ENCODE results near the gene PIAS3.
"Not testable (repeated sequence)": the region's sequence is repeated elsewhere in the genome, so short reads cannot be mapped to it uniquely, and the experiment has no call there.

The PIAS3 gene

DNA sequence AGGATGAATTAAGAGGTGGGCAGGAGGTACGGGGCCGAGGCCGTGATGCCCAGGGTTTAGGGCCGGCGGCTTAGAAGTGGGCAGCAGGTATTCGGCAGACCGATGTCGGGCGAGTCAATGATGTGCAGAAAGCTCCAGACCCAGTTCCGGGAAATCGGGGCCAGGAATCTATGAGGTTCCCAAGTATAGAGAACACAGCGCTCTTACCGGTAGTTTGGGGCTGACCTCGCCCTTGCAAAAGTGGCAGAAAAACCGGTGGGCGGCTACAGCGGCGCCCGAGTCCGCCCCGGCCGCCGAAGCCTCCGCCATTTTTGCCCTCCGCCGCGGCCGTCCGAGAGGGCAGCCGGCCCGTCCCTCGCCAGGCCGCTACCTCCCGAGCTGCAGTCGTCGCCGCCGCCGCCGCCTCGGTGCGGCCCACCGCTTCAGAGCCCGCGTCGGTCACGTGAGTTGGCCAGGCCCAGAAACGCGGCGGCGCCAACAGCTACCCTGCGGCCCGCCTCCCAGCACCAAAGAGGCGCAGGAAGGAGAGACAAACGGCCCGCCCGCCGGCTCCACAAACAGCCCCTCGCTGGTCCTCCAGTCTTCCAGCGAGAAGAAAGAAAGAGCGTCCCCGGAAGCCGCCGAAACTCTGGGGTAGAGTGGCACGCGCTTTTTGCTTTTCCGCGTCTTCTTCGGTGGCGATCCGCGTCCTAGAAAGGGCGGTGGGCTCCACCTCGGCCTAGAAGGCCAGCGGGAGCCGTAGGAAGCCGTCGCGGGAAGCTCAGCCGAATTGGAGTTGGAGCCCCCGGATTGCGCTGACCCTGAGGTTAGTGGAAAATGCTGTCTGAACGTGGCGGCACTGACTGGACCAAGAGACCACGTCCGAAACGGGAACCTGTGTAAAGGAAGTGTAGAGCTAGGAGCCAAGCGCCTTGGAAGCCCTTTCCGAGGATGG lies 35.0 kb downstream of the PIAS3 start, which contains the start of the genes POLR3C and RNF115:
POLR3C (plus strand) TSS at position 636 of the 934 bp plus-strand sequence. CDS start 1,577 bp downstream, outside the sequence.
RNF115 (minus strand) TSS at position 531 of the 934 bp plus-strand sequence; CDS start at position 309, 222 bp downstream.
- ATAC-seq (peak; percentile 69), DNase-seq (peak; percentile 85)

DNA sequence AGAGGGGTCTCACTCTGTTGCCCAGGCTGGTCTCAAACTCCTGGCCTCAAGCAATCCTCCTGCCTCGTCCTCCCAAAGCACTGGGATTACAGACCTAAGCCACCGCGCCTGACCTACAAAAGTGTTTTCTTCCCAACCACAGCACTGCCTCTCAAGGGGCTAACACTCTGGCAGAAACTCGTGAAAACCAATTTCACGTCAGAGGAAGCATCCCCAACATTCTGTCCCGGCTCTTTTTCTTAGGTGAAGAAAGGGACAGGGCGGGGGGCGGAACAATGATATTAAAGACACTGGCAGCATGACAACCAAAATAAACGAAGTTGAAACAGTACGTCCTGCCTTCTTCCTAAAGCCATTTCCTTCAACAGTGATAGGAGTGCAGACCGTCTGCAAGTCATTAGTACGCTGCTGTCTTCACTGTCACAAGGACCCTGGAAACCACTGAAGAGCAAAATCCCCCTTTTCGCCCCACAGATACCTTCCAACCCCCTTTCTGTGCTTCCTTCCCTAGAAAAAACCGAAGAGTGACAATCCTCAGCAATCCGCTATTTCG lies 36.0 kb downstream of the PIAS3 start:
- not testable (repeated sequence) for DNase-seq
- peak; percentile 16 for ATAC-seq

DNA sequence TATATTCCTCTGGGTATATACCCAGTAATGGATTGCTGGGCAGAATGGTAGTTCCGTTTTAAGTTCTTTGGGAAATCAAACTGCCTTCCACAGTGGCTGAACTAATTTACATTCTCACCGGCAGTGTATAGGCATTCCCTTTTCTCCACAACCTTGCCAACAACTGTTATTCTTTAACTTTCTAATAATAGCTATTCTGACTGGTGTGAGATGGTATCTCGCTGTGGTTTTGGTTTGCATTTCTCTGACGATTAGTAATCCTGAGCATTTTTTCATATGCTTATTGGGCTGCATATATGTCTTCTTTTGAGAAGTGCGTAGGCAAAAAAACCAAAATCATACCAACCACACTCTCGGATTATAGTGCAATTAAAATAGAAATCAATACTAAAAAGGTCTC lies 40.8 kb downstream of the PIAS3 start:
- ATAC-seq: peak; percentile 66
- not testable (repeated sequence) for DNase-seq

DNA sequence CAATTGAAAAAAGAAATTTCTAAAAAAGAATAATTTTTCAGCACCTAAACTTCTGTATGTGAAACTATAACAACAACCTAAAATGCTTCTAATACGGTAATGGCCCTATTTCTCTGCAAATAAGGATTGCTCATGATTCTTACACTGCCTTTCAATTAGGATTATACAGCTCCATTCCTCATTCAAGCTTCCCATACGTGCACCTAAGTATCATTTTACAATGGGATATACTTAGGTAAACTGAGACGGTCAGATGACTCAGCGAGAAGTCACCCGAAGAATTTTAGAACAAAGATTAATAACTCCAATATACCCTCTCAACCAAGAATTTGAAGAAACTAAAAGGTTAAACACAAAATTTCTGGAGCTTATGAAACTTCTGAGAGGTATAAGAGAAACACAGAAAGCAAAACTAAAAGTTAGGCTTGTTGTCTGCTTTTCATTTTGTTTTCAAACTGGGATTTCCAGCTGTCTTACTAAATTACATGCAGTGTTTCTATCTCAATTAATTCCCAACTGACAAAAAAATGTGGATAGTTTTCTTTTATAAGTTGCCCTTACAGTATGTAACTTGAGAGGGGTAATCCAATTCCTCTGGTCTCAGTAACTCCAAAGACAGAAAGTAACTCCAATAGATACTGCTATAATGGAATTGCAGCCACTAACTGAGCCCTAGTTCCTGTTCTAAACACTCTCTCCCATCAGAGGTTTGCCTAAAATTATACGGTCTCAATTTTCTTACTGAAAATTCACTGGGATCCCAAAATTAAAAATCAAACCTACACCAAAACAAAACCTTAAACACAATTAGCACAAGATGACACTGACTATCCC lies 45.7 kb downstream of the PIAS3 start:
- not testable (repeated sequence) for ATAC-seq, DNase-seq

DNA sequence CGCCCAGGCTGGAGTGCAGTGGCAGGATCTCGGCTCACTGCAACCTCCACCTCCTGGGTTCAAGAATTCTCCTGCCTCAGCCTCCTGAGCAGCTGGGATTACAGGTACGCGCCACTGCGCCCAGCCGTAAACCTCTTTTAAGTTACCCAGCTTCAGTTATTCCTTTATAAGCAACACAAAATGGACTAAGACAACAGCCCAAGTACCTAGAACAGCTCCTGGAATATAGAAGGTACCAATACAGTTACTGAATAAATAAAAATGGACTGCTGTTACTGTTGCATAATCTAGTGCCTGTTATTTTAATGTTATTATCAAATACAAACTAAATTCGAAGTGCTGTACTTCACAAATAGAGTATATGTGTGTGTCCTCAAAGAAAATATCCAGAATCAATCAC lies 52.0 kb downstream of the PIAS3 start:
- ATAC-seq (no peak), DNase-seq (no peak)

DNA sequence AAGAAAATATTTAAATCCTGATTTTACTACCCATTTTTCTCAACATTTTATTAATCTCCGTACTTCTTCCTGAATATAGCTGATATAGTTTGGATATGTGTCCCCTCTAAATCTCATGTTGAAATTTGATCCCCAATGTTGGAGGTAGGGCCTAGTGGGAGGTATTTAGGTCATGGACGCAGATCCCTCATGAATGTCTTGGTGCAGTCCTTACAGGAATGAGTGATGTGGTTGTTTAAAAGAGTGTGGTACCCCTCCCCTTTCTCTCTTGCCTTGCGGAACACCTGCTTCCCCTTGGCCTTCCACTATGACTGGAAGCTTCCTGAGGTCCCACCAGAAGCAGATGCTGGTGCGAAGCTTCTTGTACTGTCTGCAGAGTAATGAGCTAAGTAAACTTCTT lies 52.5 kb downstream of the PIAS3 start:
- DNase-seq: no peak
- ATAC-seq: no peak

DNA sequence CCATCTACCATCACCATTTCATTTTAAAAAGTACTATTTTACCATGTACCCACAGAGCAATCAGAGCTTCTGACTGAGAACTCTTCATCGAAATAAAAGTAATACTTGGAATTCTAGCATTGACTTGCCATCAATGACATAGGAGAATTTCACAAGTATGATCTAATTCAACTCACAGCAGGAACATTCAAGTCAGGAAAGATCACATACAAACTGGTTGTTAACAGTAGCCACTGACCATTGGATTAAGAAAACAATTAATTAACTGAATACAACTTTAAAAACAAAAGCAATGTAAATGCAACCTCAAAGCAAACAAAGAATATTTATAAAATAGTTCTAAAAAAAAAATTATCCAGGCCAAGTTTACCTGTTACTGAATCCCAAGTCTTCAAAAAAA lies 53.8 kb downstream of the PIAS3 start:
- no peak for ATAC-seq

DNA sequence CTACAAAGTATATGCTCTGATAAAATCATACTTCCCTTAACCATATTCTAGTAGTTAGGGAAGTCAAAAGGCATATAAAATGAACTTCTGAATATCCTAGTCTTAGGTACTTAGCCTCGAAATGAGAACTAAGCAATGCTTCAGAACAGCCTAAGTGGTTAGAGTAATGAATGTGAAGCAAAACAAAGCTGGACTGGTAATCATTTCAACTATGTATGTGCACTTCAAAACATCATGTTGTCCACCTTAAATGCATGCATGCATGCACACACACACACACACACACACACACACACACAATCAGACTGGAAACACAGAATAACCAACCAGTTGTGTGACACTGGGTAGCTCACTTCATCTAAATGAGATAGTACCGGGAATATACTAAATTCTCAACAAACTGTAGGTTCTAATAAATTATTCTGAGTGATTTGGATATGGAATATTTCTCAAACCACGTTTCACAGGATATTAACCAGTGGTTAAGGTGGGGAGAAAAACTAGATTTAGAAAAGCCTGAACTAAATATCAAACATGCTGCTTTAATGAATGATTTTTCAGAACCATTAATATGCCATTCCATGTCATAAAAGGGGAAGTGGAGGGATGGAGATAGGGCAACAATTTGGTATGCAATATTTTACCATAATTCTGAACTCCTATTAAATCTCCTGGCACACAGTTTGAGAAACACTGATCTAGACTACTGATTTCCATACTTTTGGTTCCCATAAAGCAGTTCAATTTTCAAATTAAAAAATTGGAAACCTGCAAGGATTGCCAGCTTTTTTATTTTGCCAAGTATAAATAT lies 54.4 kb downstream of the PIAS3 start:
- ATAC-seq: no peak
- no peak for DNase-seq

More for the DNA sequence above, 53.8 kb downstream of the PIAS3 start:
- DNase-seq: no peak

DNA sequence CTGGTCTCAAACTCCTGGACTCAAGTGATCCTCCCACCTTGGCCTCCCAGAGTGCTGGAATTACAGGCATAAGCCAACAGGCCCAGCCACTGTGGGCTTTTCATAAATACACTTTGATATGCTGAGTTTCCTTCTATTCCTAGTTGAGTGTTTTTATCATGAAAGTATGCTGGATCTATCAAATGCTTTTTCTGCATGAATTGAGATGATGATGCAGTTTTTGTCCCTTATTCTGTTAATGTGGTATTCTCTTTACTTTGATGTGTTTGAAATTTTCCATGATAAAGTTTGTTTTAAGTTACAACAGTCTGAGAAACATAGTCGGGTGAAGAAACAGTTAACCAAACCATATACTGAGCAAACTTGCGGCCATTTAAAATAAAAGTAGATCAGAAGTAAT lies 59.1 kb downstream of the PIAS3 start:
- no peak for ATAC-seq
- DNase-seq: no peak

Measured in stimulated activated naive CD8-positive, alpha-beta T cell treated with anti-CD3 and anti-CD28 coated beads, Interleukin-15, Interleukin-2, amounts not matched to agents 100 U/mL and 50 U/mL, for 24 hours (primary cell).